Hepatocyte (in vitro differentiated cells): ENCODE measurements around the gene SLFN14.

Source experiments
- EZH2 ChIP-seq: fragments of 200-600 bp; sonication (generic); IDR thresholded peaks from 2 replicates; pipeline ENCODE4 v1.6.1; 2016; ENCODE audit warnings: antibody characterized with exemption, mild to moderate bottlenecking, borderline replicate concordance
- EZH2phosphoT487 ChIP-seq: fragments of 200-600 bp; sonication (generic); IDR thresholded peaks from one replicate; pipeline ENCODE4 v1.6.1; 2018; ENCODE audit warnings: antibody characterized with exemption, mild to moderate bottlenecking, low read depth, moderate library complexity; ENCODE audit not compliant: unreplicated experiment, severe bottlenecking
- TF ChIP-seq, protein P1 (sequence below): fragments of 200-600 bp; sonication (generic); IDR thresholded peaks from 2 replicates; pipeline ENCODE4 v1.5.1; 2016; ENCODE audit warnings: antibody characterized with exemption, mild to moderate bottlenecking; ENCODE audit not compliant: poor library complexity

DNA sequence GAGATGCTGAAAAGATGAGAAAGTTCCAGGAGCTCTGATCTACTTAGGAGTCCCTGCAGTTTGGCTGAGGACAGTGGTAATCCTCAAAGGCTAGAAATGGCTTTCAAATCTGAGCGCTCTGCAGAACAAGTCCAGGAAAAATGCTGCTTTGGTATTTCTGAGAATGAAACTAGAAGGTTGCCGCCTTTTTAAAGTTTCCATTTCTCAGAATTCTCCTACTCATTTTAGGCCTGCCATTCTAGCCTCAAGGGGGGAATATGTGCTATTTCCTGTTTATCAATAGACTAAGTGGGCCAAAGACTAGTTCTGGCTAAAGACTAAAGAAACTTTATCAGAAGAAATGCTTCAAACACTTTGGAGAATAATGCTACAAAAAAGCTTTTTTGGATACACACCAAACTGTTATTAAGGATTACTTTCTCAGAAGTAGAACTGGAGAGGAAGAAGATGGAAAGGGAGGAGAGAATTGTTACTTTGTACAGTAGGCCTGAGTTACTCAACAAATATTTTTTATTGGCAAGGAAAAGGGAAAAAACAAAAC, 22.9 kb downstream of the SLFN14 start, which contains the start of gene SLFN12L:
- TF ChIP-seq, protein P1, sequence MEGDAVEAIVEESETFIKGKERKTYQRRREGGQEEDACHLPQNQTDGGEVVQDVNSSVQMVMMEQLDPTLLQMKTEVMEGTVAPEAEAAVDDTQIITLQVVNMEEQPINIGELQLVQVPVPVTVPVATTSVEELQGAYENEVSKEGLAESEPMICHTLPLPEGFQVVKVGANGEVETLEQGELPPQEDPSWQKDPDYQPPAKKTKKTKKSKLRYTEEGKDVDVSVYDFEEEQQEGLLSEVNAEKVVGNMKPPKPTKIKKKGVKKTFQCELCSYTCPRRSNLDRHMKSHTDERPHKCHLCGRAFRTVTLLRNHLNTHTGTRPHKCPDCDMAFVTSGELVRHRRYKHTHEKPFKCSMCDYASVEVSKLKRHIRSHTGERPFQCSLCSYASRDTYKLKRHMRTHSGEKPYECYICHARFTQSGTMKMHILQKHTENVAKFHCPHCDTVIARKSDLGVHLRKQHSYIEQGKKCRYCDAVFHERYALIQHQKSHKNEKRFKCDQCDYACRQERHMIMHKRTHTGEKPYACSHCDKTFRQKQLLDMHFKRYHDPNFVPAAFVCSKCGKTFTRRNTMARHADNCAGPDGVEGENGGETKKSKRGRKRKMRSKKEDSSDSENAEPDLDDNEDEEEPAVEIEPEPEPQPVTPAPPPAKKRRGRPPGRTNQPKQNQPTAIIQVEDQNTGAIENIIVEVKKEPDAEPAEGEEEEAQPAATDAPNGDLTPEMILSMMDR, result no peak
- TF ChIP-seq EZH2phosphoT487 (no peak), EZH2 (no peak)
